Activated CD8-positive, alpha-beta memory T cell treated with anti-CD3 and anti-CD28 coated beads, Interleukin-2, amount 10 ng/mL, durations not matched to agents 7 days and 5 days (primary cell): ENCODE data around the gene ZNF222. TPM values are rescaled to one million over a fixed set of nuclear protein-coding genes. Genes with fewer than 3 reads are reported as not detected.

Experiments
- ATAC-seq: fragments of 150-1000 bp; cut with Tn5 transposase; one replicate; pipeline ENCODE4 v1.10.0; 2021; ENCODE audit warnings: moderate library complexity
- CTCF ChIA-PET: fragments of 350-600 bp; sonication (Branson Sonifier 250); formaldehyde crosslinking; loops from one replicate; lab custom pipeline; 2021; ENCODE audit warnings: antibody characterized with exemption; lab: Charles Lee
- DNase-seq: peaks from one replicate; pipeline ENCODE4 v3.0.0-alpha.2; 2020
- H3K27ac Mint-ChIP-seq: one replicate; pipeline ENCODE4 v1.8.0; 2021; ENCODE audit warnings: mild to moderate bottlenecking, mixed read lengths
- H3K27me3 Mint-ChIP-seq: one replicate; pipeline ENCODE4 v1.8.0; 2021; ENCODE audit warnings: mixed read lengths
- H3K36me3 Mint-ChIP-seq: one replicate; pipeline ENCODE4 v1.8.0; 2021; ENCODE audit warnings: mild to moderate bottlenecking, mixed read lengths
- H3K4me1 Mint-ChIP-seq: one replicate; pipeline ENCODE4 v1.8.0; 2021; ENCODE audit warnings: mixed read lengths
- H3K4me3 Mint-ChIP-seq: one replicate; pipeline ENCODE4 v1.8.0; 2021; ENCODE audit warnings: mild to moderate bottlenecking, moderate library complexity, mixed read lengths
- H3K9me3 Mint-ChIP-seq: one replicate; pipeline ENCODE4 v1.8.0; 2022; ENCODE audit warnings: low read depth, mixed read lengths
- total RNA-seq, 2 experiments: library from RNA; stranded (reverse); gene quantifications; one replicate each; pipeline ENCODE4 v1.2.3, GENCODE V29; 2021

The ZNF222 gene
- total RNA-seq, 2 experiments from 2014 or later = 2.3 to 3.0 TPM

DNA sequence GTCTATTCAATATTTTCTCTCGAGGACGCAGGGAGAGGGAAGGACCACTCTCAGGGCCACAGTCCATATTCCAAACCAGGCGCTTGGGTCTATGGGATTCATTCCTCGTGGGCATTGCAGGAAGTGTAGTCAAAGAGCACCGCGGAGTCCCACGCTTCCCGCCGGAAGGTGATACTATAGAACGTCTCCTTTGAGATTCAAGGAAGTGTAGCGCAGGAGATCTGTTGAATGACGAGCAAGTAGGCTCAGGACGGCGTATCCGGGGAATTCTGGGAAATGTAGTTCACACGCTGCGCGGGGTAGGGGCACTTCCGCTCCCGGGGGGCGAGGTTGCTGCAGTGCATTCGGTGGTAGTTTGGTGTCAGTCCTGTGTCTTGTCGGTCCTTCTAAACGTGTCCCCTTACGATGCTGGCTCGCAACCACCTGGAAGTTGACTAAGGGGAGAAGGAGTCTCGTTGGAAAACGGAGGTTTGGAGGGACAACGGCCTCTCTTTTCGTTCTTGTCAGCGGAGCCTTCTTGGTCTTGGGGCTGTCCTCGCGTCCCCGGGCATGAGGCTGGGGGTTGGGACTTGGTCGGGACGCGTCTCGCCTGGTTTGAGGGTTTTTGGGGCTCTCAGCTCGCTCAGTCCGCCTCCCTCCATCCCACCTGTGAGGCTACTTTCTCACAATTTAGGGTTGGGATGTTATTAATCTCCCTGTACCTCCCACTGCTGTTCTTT is 46.8 kb downstream of the ZNF222 start, which contains the start of gene ZNF284:
Gene ZNF284 (plus strand): TSS at position 336 of the 719 bp plus-strand sequence. CDS start 4,231 bp downstream, outside the sequence.
- peaks cover 26% of the 10 kb centered on the region for H3K36me3 Mint-ChIP-seq
- H3K27ac Mint-ChIP-seq = peak within 1 kb of the TSS; percentile 74
- peaks cover 16% of the 10 kb centered on the region for H3K9me3 Mint-ChIP-seq
- H3K4me1 Mint-ChIP-seq = peaks cover 24% of the 10 kb centered on the region
- ATAC-seq (peak; percentile 99), DNase-seq (peak; percentile 87)
- peak within 1 kb of the TSS; percentile 87 for H3K4me3 Mint-ChIP-seq
- CTCF ChIA-PET = interaction anchor here (0.9 to 1.6 kb wide), 3 partner anchors 14 to 144 kb away, joined by 3 to 4 read pairs (median 3); partner anchors contain the start of gene ZNF224
- H3K27me3 Mint-ChIP-seq = no peaks in the 10 kb centered on the region

DNA sequence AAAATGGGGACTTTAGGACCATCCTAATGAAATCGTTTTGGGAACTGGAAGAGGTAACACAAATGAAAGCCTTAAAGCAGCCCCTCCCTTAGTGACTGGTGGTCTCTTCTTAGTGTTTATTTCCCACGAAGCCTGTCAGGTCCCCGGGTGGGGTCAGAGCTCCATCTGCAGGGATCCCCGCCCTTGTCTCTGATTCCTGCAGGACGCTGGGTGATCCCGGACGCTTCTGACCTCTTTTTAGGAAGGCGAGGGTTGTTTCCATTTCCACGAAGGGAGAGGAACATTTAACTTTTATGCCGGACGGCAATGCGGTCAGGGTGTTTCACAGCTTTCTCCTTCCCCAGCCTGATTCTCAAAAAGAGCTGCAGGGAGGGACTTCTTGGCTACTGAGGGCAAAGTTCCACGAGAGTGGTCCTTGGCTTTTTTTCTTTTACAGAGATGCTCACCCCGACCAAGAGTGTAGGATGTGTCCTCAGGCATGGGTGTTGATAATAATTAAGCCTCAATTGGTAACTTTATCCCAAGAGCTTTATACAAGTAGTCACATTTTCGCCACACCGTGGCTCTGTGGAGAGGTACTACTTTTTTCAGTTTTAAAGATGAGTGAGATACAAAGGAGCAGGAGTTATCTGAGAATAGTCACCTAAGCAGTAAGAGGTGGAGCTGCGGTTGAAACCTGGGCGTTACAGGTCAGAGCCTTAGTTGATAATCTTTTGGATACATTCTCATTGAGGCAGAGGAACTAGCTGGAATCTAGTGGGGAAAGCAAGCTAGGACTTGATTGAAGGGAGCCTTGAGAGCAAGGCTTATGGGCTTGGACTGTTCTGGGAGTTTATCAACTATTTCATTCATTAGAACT is 47.6 kb downstream of the ZNF222 start:
- H3K27ac Mint-ChIP-seq = peak overlapping the region; percentile 74
- H3K4me3 Mint-ChIP-seq = peak overlapping the region; percentile 87
- no peaks in the 10 kb centered on the region for H3K27me3 Mint-ChIP-seq
- H3K9me3 Mint-ChIP-seq = peaks cover 15% of the 10 kb centered on the region
- ATAC-seq = no peak
- peaks cover 24% of the 10 kb centered on the region for H3K4me1 Mint-ChIP-seq
- peaks cover 32% of the 10 kb centered on the region for H3K36me3 Mint-ChIP-seq
- CTCF ChIA-PET = interaction anchor here (0.9 to 1.6 kb wide), 3 partner anchors 14 to 145 kb away, joined by 3 to 4 read pairs (median 3); partner anchors contain the start of gene ZNF224
- no peak for DNase-seq

DNA sequence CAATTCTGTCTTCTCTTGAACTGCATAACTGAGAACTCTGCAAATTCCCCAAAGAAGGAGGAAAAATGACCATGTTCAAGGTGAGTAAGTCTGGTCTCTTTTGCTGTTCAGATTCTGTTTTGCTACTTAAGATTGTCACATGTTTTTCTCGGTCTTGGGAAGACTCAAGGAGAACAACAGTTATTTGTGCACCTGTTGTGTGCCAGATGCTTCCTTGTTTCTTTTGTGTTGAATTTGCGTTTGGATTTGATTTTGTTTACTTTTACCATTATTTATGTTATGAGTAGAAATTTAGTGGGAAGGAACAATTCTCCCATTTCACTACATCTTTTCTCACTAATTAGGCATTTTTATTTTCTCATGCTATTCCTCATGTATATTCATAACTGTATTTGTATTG is 51.1 kb downstream of the ZNF222 start:
- H3K36me3 Mint-ChIP-seq = peaks cover 41% of the 10 kb centered on the region

More for the DNA sequence above, 51.1 kb downstream of the ZNF222 start:
- ATAC-seq = no peak
- Mint-ChIP-seq H3K27ac (no peak overlapping the region), H3K4me1 (peaks cover 20% of the 10 kb centered on the region), H3K9me3 (peaks cover 5% of the 10 kb centered on the region), H3K27me3 (no peaks in the 10 kb centered on the region), H3K4me3 (no peak overlapping the region)
- no peak for DNase-seq
- CTCF ChIA-PET = no interaction called here

Other genes starting within 250 kb of the ZNF222 start
- gene KCNN4, start 244.4 kb upstream of the ZNF222 start, total RNA-seq = 10 to 100 TPM; 43.9 to 53.0 TPM
- gene LYPD5, start 222.9 kb upstream of the ZNF222 start, total RNA-seq = under 1 TPM; 0.40 to 0.58 TPM
- 1 to 10 TPM; 5.2 to 6.5 TPM for gene ZNF283, start 198.1 kb upstream of the ZNF222 start, total RNA-seq
- 1 to 10 TPM in 1 of 2 experiments, under 1 TPM in 1; 0.89 to 1.7 TPM for gene ZNF404, start 141.4 kb upstream of the ZNF222 start, total RNA-seq
- gene ZNF45, start 90.1 kb upstream of the ZNF222 start, total RNA-seq = 10 to 100 TPM; 17.1 to 17.9 TPM
- 1 to 10 TPM; 2.1 to 2.5 TPM for gene ZNF221, start 74.2 kb upstream of the ZNF222 start, total RNA-seq
- gene ZNF155, start 41.2 kb upstream of the ZNF222 start, total RNA-seq = 1 to 10 TPM; 7.1 to 7.3 TPM
- gene ZNF230, start 22.4 kb upstream of the ZNF222 start, total RNA-seq = 1 to 10 TPM; 4.8 to 5.1 TPM
- gene ZNF223, start 26.7 kb downstream of the ZNF222 start, total RNA-seq = under 1 TPM; 0.19 to 0.20 TPM
- 1 to 10 TPM; 2.2 to 2.4 TPM for gene ZNF284, start 46.8 kb downstream of the ZNF222 start, total RNA-seq
- gene ZNF224, start 69.0 kb downstream of the ZNF222 start, total RNA-seq = 10 to 100 TPM; 28.7 to 32.6 TPM
- 1 to 10 TPM; 4.2 to 6.2 TPM for gene ZNF225, start 88.0 kb downstream of the ZNF222 start, total RNA-seq
- 10 to 100 TPM; 10.1 to 12.2 TPM for gene ZNF234, start 116.2 kb downstream of the ZNF222 start, total RNA-seq
- gene ZNF226, start 139.7 kb downstream of the ZNF222 start, total RNA-seq = 10 to 100 TPM; 13.1 to 15.2 TPM
- gene ZNF227, start 187.2 kb downstream of the ZNF222 start, total RNA-seq = 10 to 100 TPM; 28.6 to 29.4 TPM
- gene ZNF233, start 234.5 kb downstream of the ZNF222 start, total RNA-seq = under 1 TPM; 0.23 to 0.91 TPM